Cardiac muscle cell (in vitro differentiated cells and primary cell): ENCODE measurements around the gene NAT8L. TPM values are rescaled to one million over a fixed set of nuclear protein-coding genes. Genes with fewer than 3 reads are reported as not detected.

Experiments
- DNase-seq, 2 donors: peaks; one replicate each; pipeline versions ENCODE4 v3.0.0 to v3.0.0-alpha.2; 2010 to 2017; ENCODE audit warnings: low read depth in 1 of 2, low spot score in 1 of 2
- H3K27ac ChIP-seq: fragments of 200-600 bp; sonication (generic); 2 replicates; pipeline ENCODE4 v1.5.1; 2016
- H3K27me3 ChIP-seq: fragments of 200-600 bp; sonication (generic); 2 replicates; pipeline ENCODE4 v1.6.0; 2016; ENCODE audit warnings: control low read depth
- H3K36me3 ChIP-seq: fragments of 200-600 bp; sonication (generic); 2 replicates; pipeline ENCODE4 v1.5.1; 2016; ENCODE audit warnings: control low read depth
- H3K4me1 ChIP-seq: fragments of 200-600 bp; sonication (generic); 2 replicates; pipeline ENCODE4 v1.8.1; 2017; ENCODE audit warnings: low read depth, mild to moderate bottlenecking, mixed run types
- H3K4me3 ChIP-seq: fragments of 200-600 bp; sonication (generic); 2 replicates; pipeline ENCODE4 v1.5.1; 2016; ENCODE audit warnings: mild to moderate bottlenecking
- H3K9me3 ChIP-seq: fragments of 200-600 bp; sonication (generic); 2 replicates; pipeline ENCODE4 v1.5.1; 2017; ENCODE audit warnings: low read depth, mild to moderate bottlenecking, control low read depth
- polyA plus RNA-seq: library from polyadenylated mRNA; unstranded; fragments of >200 nt; fragmentation: Nextera tagmentation; extraction: Ambion mirVana; gene quantifications from 2 replicates; pipeline ENCODE4 v1.2.1, GENCODE V29; 2016
- total RNA-seq: library from RNA; depleted of rRNA; stranded (reverse); fragments of >200 nt; gene quantifications from 2 replicates; pipeline ENCODE4 v1.2.3, GENCODE V29; 2016
- TF ChIP-seq, protein P1 (sequence below): IDR thresholded peaks from 2 replicates; pipeline ENCODE4 v1.5.1; 2012; ENCODE audit warnings: low read depth, mild to moderate bottlenecking, low read length

Gene NAT8L
- total and polyA plus RNA-seq, 2 experiments from 2014 or later = 5.5 to 20.9 TPM

DNA sequence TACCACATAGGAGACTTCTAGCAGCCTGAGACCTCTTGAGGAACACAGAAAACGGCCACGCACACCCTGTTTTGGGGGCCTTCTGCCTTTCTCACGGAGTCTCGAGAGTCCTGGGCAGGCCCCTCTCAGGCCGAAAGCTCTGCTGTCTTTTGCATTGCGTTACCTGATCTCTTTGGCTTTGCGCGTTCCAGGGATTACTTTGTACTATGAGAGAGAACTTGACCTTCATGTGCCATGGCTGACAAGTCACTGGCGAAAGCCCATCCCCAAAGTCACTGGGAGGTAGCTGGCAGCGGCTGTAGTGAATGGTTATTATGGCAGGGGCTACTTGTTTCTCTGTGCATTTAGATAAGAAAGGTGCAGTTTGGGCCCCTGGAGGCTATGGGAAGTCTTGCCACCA lies 8.0 kb upstream of the NAT8L start:
- H3K27me3 ChIP-seq = peaks cover 9% of the 10 kb centered on the region
- no peaks in the 10 kb centered on the region for H3K36me3 ChIP-seq
- TF ChIP-seq, protein P1, sequence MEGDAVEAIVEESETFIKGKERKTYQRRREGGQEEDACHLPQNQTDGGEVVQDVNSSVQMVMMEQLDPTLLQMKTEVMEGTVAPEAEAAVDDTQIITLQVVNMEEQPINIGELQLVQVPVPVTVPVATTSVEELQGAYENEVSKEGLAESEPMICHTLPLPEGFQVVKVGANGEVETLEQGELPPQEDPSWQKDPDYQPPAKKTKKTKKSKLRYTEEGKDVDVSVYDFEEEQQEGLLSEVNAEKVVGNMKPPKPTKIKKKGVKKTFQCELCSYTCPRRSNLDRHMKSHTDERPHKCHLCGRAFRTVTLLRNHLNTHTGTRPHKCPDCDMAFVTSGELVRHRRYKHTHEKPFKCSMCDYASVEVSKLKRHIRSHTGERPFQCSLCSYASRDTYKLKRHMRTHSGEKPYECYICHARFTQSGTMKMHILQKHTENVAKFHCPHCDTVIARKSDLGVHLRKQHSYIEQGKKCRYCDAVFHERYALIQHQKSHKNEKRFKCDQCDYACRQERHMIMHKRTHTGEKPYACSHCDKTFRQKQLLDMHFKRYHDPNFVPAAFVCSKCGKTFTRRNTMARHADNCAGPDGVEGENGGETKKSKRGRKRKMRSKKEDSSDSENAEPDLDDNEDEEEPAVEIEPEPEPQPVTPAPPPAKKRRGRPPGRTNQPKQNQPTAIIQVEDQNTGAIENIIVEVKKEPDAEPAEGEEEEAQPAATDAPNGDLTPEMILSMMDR = no peak
- no peaks in the 10 kb centered on the region for H3K9me3 ChIP-seq
- no peak overlapping the region for H3K4me3 ChIP-seq
- no peak overlapping the region for H3K27ac ChIP-seq
- H3K4me1 ChIP-seq = no peaks in the 10 kb centered on the region
- no peak for DNase-seq

DNA sequence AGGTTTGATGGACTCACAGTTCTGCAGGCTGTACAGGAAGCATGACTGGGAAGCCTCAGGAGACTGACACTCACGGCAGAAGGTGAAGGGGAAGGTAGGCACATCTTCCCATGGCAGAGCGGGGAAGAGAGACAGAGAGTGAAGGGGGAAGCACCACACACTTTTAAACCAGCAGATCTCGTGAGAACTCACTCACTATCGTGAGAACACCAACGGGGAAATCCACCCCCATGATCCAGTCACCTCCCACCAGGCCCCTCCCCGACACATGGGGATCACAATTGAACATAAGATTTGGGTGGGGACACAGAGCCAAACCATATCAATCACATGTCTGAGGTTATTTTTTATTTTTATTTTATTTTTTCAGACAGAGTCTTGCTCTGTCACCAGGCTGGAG lies 4.9 kb upstream of the NAT8L start:
- no peak for DNase-seq
- Histone ChIP-seq H3K4me3 (no peak overlapping the region), H3K27me3 (peaks cover 30% of the 10 kb centered on the region), H3K36me3 (no peaks in the 10 kb centered on the region), H3K27ac (no peak overlapping the region), H3K4me1 (no peaks in the 10 kb centered on the region), H3K9me3 (no peaks in the 10 kb centered on the region)
- TF ChIP-seq, protein P1 = no peak

DNA sequence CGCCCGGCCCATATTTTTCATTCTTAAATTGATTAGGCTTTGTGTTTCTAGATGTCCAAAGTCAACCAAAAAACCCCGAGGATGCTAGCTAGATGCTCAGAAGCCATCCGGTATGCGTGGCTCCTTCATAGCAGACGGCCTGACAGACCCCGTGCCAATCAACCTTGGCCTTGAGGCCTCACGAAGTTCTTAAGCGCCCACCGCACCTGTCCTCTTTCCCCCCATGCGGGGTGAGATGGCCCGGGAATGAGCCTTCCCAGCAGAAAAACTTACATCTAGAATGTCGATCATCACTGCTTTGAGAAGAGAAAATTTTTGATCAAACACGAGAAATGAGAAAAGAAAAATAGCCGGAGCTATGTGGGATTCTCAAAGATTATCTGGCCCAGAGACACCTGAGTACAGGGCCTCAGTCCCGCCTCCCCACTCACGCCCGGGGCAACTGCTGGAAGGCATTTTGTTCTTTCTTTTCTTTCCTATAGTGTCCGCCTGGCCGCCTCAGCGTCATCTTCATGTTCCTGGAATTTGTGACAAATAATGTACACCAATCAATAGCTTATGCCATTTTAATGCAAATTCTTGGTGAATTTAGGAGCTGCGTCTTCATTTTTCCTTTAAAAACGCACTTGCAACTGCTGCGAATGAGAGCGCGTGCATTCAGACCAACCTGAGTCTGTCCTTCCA lies 1.6 kb upstream of the NAT8L start:
- no peak overlapping the region for H3K27ac ChIP-seq
- DNase-seq = no peak
- H3K27me3 ChIP-seq = peaks cover 33% of the 10 kb centered on the region
- peaks cover 4% of the 10 kb centered on the region for H3K4me1 ChIP-seq
- no peaks in the 10 kb centered on the region for H3K9me3 ChIP-seq
- no peaks in the 10 kb centered on the region for H3K36me3 ChIP-seq
- TF ChIP-seq, protein P1 = no peak
- H3K4me3 ChIP-seq = no peak overlapping the region

DNA sequence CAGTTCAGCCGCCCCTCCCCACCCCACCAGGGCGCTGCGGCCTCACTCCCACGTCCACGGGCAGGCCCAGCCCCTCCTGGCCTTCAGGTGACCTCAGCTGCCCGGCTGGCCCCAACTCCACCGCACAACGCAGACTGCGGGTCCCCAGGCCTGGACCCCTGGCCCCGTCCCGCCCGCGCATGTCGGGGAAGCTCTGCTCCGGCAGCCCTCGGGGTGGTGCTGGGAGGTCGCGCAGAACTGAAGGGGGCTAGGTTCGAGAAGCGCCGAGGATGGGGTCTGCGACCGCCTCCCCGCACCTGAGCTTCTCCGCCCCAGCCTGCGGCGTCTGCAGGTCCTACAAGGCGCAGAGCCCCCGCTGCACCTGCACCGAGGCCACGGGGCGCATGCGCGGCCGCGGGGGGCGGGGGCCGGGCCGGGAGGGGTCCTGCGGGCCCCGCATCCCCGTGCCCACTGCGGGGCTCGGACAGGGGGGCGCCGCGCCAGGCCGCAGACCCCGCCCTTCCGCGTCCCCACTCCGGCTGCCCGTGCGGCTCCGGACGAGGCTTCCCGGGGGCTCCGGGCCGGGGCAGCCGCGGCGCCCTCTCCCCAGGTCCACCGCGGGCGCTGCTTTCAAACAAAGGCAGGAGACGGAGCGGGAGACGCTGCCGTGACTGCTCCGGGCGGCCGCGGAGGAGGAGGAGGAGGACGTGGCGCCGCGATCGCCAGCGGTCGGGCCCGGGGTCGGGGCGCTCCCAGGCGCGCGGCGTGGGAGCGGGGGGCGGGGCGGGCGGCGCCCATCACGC lies 672 bp upstream of the NAT8L start:
- TF ChIP-seq, protein P1 = no peak
- Histone ChIP-seq H3K4me1 (peaks cover 4% of the 10 kb centered on the region), H3K4me3 (peak overlapping the region; percentile 75), H3K36me3 (no peaks in the 10 kb centered on the region), H3K27me3 (peaks cover 33% of the 10 kb centered on the region), H3K9me3 (no peaks in the 10 kb centered on the region), H3K27ac (no peak overlapping the region)
- peak in 1 of 2 donors; percentile 75 for DNase-seq

DNA sequence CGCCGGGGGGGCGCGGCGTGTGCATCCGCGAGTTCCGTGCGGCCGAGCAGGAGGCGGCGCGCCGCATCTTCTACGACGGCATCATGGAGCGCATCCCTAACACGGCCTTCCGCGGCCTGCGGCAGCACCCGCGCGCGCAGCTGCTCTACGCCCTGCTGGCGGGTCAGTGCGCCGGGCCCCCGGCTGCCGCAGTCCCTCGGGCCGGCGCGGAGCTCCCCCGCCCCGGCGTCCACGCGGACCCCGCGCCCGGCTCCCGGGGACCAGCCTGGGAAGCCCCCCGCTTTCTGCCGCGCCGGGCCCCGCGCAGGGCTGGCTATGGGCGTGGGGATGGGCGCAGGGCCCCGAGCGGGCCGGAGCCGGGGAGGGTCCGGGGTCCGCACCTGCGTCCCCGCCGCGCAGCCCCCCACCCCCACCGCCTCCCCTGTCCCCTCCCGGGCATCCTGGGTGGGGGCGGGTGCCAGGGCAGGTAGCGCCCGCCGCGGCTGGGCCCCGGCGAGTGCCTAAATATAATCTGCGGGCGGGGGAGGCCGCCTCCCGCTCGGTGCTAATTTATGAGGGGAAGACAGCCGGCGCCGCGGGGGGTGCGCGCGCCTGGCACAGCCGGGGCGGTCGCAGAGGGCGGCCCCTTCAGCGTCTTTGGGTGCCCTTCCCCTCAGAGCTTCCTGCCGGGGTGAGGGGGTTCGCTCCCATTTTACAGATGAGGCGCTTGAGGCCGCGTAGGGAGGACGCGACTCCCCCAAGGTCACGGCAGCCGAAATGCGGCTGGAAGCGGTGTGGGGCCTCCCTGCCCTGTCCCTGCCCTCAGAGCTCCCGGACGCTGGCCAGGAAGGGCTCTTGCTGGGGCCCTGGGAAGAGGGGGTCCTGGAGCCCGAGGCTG lies 837 bp downstream of the NAT8L start:
- H3K4me1 ChIP-seq = peaks cover 4% of the 10 kb centered on the region

More for the DNA sequence above, 837 bp downstream of the NAT8L start:
- Histone ChIP-seq H3K4me3 (peak overlapping the region; percentile 41), H3K36me3 (no peaks in the 10 kb centered on the region), H3K9me3 (no peaks in the 10 kb centered on the region), H3K27ac (no peak overlapping the region), H3K27me3 (peaks cover 33% of the 10 kb centered on the region)
- TF ChIP-seq, protein P1 = no peak
- peak in 1 of 2 donors; percentile 57 for DNase-seq
